GM12878 (cell line): ENCODE measurements around the gene ATG101. TPM values are rescaled to one million over a fixed set of nuclear protein-coding genes. Genes with fewer than 3 reads are reported as not detected.

ENCODE experiments used
- ATAC-seq: fragments of 200-7000 bp; cut with Tn5 transposase; 3 replicates; pipeline ENCODE4 v1.9.1; 2020; ENCODE audit warnings: mild to moderate bottlenecking, moderate library complexity
- BruUV-seq: library from RNA; stranded (reverse); fragments of 400-500 nt; replicated peaks from 2 replicates; lab custom pipeline; 2021; lab: Mats Ljungman, UMichigan
- CTCF ChIA-PET: fragments of 300-600 bp; sonication (Branson Sonifier 250); formaldehyde crosslinking; extraction: SDS; loops from one replicate; lab custom pipeline; 2021; ENCODE audit warnings: inconsistent platforms; lab: Yijun Ruan, JAX
- POLR2A ChIA-PET: fragments of 350-600 bp; formaldehyde crosslinking; extraction: SDS; loops from one replicate; lab custom pipeline; 2021; ENCODE audit warnings: inconsistent platforms; lab: Charles Lee
- RAD21 ChIA-PET: fragments of 300-600 bp; sonication (Branson Sonifier 250); formaldehyde crosslinking; loops from one replicate; lab custom pipeline; 2023; ENCODE audit warnings: antibody characterized with exemption; ENCODE audit not compliant: unreplicated experiment; lab: Charles Lee
- SMC1A ChIA-PET: fragments of 300-600 bp; sonication (Branson Sonifier 250); formaldehyde crosslinking; loops from one replicate; lab custom pipeline; 2023; ENCODE audit not compliant: unreplicated experiment, uncharacterized antibody; lab: Charles Lee
- DNase-seq: peaks from one replicate; pipeline ENCODE4 v3.0.0-alpha.2; 2011; ENCODE audit warnings: low read depth, low spot score
- FAIRE-seq: peaks from 3 replicates; lab custom pipeline; 2011; peaks lifted over from hg19 to GRCh38; lab: Jason Lieb, UNC
- H2AFZ ChIP-seq: 2 replicates; pipeline ENCODE4 v1.6.0; 2011; ENCODE audit warnings: low read depth, low read length, control low read depth; ENCODE audit not compliant: control insufficient read depth
- H3K27ac ChIP-seq: 2 replicates; pipeline ENCODE4 v1.5.1; 2011; ENCODE audit warnings: control low read depth; ENCODE audit not compliant: control insufficient read depth, insufficient read depth
- H3K27me3 ChIP-seq, 2 experiments: replicated peaks in 1 of 2; 2 replicates each; pipeline versions ENCODE4 v1.6.0 to v1.6.1; 2011; ENCODE audit warnings: low read length in 1 of 2; ENCODE audit not compliant: control insufficient read depth in 2 of 2, insufficient read depth in 2 of 2
- H3K36me3 ChIP-seq, 2 experiments: 2 replicates each; pipeline ENCODE4 v1.5.1; 2011; ENCODE audit warnings: low read length in 1 of 2; ENCODE audit not compliant: control insufficient read depth in 2 of 2, insufficient read depth in 2 of 2
- H3K4me1 ChIP-seq: 2 replicates; pipeline ENCODE4 v1.6.1; 2011; ENCODE audit warnings: mild to moderate bottlenecking, low read length, moderate library complexity, mixed read lengths; ENCODE audit not compliant: control insufficient read depth, insufficient read depth
- H3K4me2 ChIP-seq: 2 replicates; pipeline ENCODE4 v1.6.0; 2011; ENCODE audit warnings: control low read depth; ENCODE audit not compliant: control insufficient read depth, insufficient read depth
- H3K4me3 ChIP-seq: fragments of 200-600 bp; sonication (generic); 2 replicates; pipeline ENCODE4 v1.5.1; 2016
- H3K79me2 ChIP-seq: 2 replicates; pipeline ENCODE4 v1.6.0; 2011; ENCODE audit warnings: low read length; ENCODE audit not compliant: control insufficient read depth, insufficient read depth
- H3K9ac ChIP-seq: 2 replicates; pipeline ENCODE4 v1.8.0; 2011; ENCODE audit warnings: low read length, control low read depth, mixed read lengths; ENCODE audit not compliant: control insufficient read depth, insufficient read depth
- H3K9me3 ChIP-seq: replicated peaks from 3 replicates; pipeline ENCODE4 v1.5.1; 2011; ENCODE audit warnings: mild to moderate bottlenecking, low read length; ENCODE audit not compliant: control insufficient read depth, insufficient read depth
- H4K20me1 ChIP-seq: 2 replicates; pipeline ENCODE4 v1.6.0; 2011; ENCODE audit not compliant: control insufficient read depth, insufficient read depth
- BMI1 ChIP-seq: fragments of 450-650 bp; IDR thresholded peaks from 2 replicates; pipeline ENCODE4 v1.6.1; 2016; ENCODE audit warnings: mild to moderate bottlenecking, moderate library complexity, borderline replicate concordance
- CBX3 ChIP-seq: fragments of 200-600 bp; sonication (generic); IDR thresholded peaks from 2 replicates; pipeline ENCODE4 v1.6.1; 2016; ENCODE audit warnings: low read depth, borderline replicate concordance
- CHD1 ChIP-seq: IDR thresholded peaks from 2 replicates; pipeline ENCODE4 v1.6.1; 2012; ENCODE audit warnings: low read depth, low read length, improper control_type of control experiment
- ELK1 ChIP-seq: IDR thresholded peaks from 2 replicates; pipeline ENCODE4 v1.6.1; 2012; ENCODE audit warnings: low read depth, low read length, improper control_type of control experiment
- MEF2A ChIP-seq: IDR thresholded peaks from 2 replicates; pipeline ENCODE4 v1.6.1; 2011; ENCODE audit warnings: low read depth, mild to moderate bottlenecking, low read length, moderate library complexity; ENCODE audit not compliant: insufficient read depth
- PML ChIP-seq: IDR thresholded peaks from 2 replicates; pipeline ENCODE4 v1.6.1; 2012; ENCODE audit warnings: low read length, inconsistent platforms
- POU2F2 ChIP-seq: IDR thresholded peaks from 3 replicates; pipeline ENCODE4 v1.6.1; 2011; ENCODE audit warnings: low read depth, mild to moderate bottlenecking, low read length, borderline replicate concordance
- SIN3A ChIP-seq: IDR thresholded peaks from 2 replicates; pipeline ENCODE4 v1.6.1; 2012; ENCODE audit warnings: low read depth, low read length, improper control_type of control experiment
- SMAD1 ChIP-seq: fragments of 450-650 bp; IDR thresholded peaks from 2 replicates; pipeline ENCODE4 v1.6.1; 2018; ENCODE audit warnings: mild to moderate bottlenecking, low read depth; ENCODE audit not compliant: partially characterized antibody
- SMC3 ChIP-seq: IDR thresholded peaks from 2 replicates; pipeline ENCODE4 v1.6.1; 2011; ENCODE audit warnings: low read length, improper control_type of control experiment, borderline replicate concordance
- SP1 ChIP-seq: IDR thresholded peaks from one replicate; pipeline ENCODE4 v1.6.1; 2011; ENCODE audit warnings: low read depth, low read length
- SPI1 ChIP-seq: IDR thresholded peaks from 2 replicates; pipeline ENCODE4 v1.6.1; 2011; ENCODE audit warnings: low read depth, mild to moderate bottlenecking, low read length, moderate library complexity, borderline replicate concordance; ENCODE audit not compliant: insufficient read depth
- STAT3 ChIP-seq: IDR thresholded peaks from 2 replicates; pipeline ENCODE4 v1.6.1; 2011; ENCODE audit warnings: low read depth, low read length, improper control_type of control experiment
- TBL1XR1 ChIP-seq: IDR thresholded peaks from 2 replicates; pipeline ENCODE4 v1.6.1; 2012; ENCODE audit warnings: low read depth, low read length, improper control_type of control experiment
- YBX1 ChIP-seq: fragments of 450-650 bp; IDR thresholded peaks from 2 replicates; pipeline ENCODE4 v1.6.1; 2016; ENCODE audit warnings: antibody characterized with exemption
- ZBTB11 ChIP-seq: fragments of 450-650 bp; formaldehyde crosslinking; IDR thresholded peaks from 2 replicates; pipeline ENCODE4 v1.5.0; 2022; ENCODE audit warnings: mild to moderate bottlenecking, missing genetic modification characterization
- WGBS: methylation state at CpG from one replicate; pipeline ENCODE4 v1.1.6; 2016; ENCODE audit warnings: low lambda C conversion rate; ENCODE audit not compliant: insufficient replicate concordance, insufficient coverage; ENCODE audit errors: missing lambda C conversion rate; 5-methylcytosine and 5-hydroxymethylcytosine counted together
- in situ Hi-C: fragments of 300-500 bp; cut with MboI; formaldehyde crosslinking; loops from 9 replicates; pipeline ENCODE4 v1.14.3; 2018; ENCODE audit warnings: mixed read lengths
- intact Hi-C: fragments of 100-400 bp; cut with micrococcal nuclease; formaldehyde crosslinking; loops from one replicate; pipeline ENCODE4 v1.14.2; 2022; ENCODE audit not compliant: unreplicated experiment
- polyA plus RNA-seq, 11 experiments: library from polyadenylated mRNA; depleted of rRNA in 4 of 11; unstranded in 6 of 11; stranded (reverse) in 5 of 11; fragments of >200 nt; fragmentation: Nextera tagmentation in 4 of 11; fragmentation: Illumina TruSeq in 1 of 11; extraction: Ambion mirVana in 4 of 11; extraction: Trizol in 1 of 11; gene quantifications; 1 replicate in 1 of 11; 2 replicates in 10 of 11; pipeline versions ENCODE4 v1.2.1 to v1.2.3, GENCODE V29; 2011 to 2016; ENCODE audit warnings: inconsistent platforms in 2 of 11, missing spikeins in 2 of 11, low read depth in 1 of 11
- total RNA-seq, 4 experiments: library from RNA; depleted of rRNA in 3 of 4; stranded (reverse); fragments of >200 nt in 3 of 4; fragmentation: Illumina TruSeq in 1 of 4; extraction: Trizol in 1 of 4; gene quantifications; 2 replicates each; pipeline versions ENCODE4 v1.2.1 to v1.2.3, GENCODE V29; 2013 to 2021

The ATG101 gene
- total and polyA plus RNA-seq, 10 of the 15 experiments (the other 5 are each of a cell fraction or from before 2014, with no cell fraction given) = 2.7 to 49.8 (median 35.3) TPM

GRCh38 chr12:52029685-52030084, 40.1 kb upstream of the ATG101 start (continued):
- no peak for TF ChIP-seq CHD1
- TF ChIP-seq SMC3 = no peak
- TF ChIP-seq ZBTB11 = no peak
- TF ChIP-seq SIN3A = no peak
- no peak for TF ChIP-seq SPI1
- no peak for TF ChIP-seq YBX1
- TF ChIP-seq CBX3 = no peak
- TF ChIP-seq, all 136 proteins: peak for 0

- ATAC-seq (no peak), DNase-seq (no peak), FAIRE-seq (no peak)
- SMC1A ChIA-PET = interaction anchor here (0.7 to 13.7 kb wide), 12 partner anchors 8 to 89 kb away, joined by 3 to 322 read pairs (median 6); partner anchors contain the start of genes ATG101 and NR4A1
- intact Hi-C loops = no loop called here
- POLR2A ChIA-PET = interaction anchor here (0.7 to 6.0 kb wide), 11 partner anchors 11 to 90 kb away, joined by 3 to 24 read pairs (median 5); partner anchors contain the start of genes ATG101 and NR4A1
- H3K36me3 ChIP-seq = no peaks in the 10 kb centered on the region
- no peak overlapping the region for H3K27ac ChIP-seq
- BruUV-seq = TSS peak; percentile 81
- no peaks in the 10 kb centered on the region for H3K79me2 ChIP-seq
- peak overlapping the region; percentile 88 for H3K4me2 ChIP-seq
- H3K4me1 ChIP-seq = peaks cover 19% of the 10 kb centered on the region
- H3K27me3 ChIP-seq = no peaks in the 10 kb centered on the region; a peak in 1 of 4 replicates
- H3K4me3 ChIP-seq = no peak overlapping the region
- CTCF ChIA-PET = interaction anchor here (0.9 to 15.6 kb wide), 18 partner anchors 7 to 247 kb away, joined by 3 to 622 read pairs (median 6); partner anchors contain the start of genes ATG101, NR4A1 and SMIM41
- no peaks in the 10 kb centered on the region for H3K9me3 ChIP-seq
- in situ Hi-C loops = no loop called here
- peak overlapping the region; percentile 35; the same call in 1 of the 2 replicates for H2AFZ ChIP-seq
- H3K9ac ChIP-seq = no peak overlapping the region
- RAD21 ChIA-PET = interaction anchor here (0.7 to 4.3 kb wide), 14 partner anchors 9 to 89 kb away, joined by 3 to 44 read pairs (median 8); partner anchors contain the start of genes ATG101 and NR4A1
- WGBS = 13% methylated on average over 5 of the region's 5 CpGs
- no peaks in the 10 kb centered on the region for H4K20me1 ChIP-seq
- no peak for TF ChIP-seq PML
- no peak for TF ChIP-seq SMAD1
- no peak for TF ChIP-seq BMI1
- TF ChIP-seq MEF2A = no peak
- no peak for TF ChIP-seq TBL1XR1
- TF ChIP-seq STAT3 = no peak
- no peak for TF ChIP-seq ELK1
- TF ChIP-seq SP1 = no peak
- TF ChIP-seq POU2F2 = no peak
- no peak for TF ChIP-seq ZBTB11
These were observed 37.4 kb upstream of the ATG101 start for GRCh38 chr12:52032446-52032803.
